Fibroblast of pulmonary artery (primary cell): Measurements from ENCODE around the gene AURKB.

Source experiments
- DNase-seq: peaks from one replicate; pipeline ENCODE4 v3.0.0-alpha.2; 2010; ENCODE audit warnings: low read depth
- H3K4me3 ChIP-seq: replicated peaks from 2 replicates; pipeline ENCODE4 v1.5.1; 2011; ENCODE audit warnings: low read depth, mild to moderate bottlenecking, control low read depth, low read length, moderate library complexity
- TF ChIP-seq, protein P1 (sequence below): IDR thresholded peaks from 2 replicates; pipeline ENCODE4 v1.5.1; 2011; ENCODE audit warnings: mild to moderate bottlenecking, control low read depth, low read length, inconsistent platforms; ENCODE audit errors: missing control alignments

Gene AURKB

DNA sequence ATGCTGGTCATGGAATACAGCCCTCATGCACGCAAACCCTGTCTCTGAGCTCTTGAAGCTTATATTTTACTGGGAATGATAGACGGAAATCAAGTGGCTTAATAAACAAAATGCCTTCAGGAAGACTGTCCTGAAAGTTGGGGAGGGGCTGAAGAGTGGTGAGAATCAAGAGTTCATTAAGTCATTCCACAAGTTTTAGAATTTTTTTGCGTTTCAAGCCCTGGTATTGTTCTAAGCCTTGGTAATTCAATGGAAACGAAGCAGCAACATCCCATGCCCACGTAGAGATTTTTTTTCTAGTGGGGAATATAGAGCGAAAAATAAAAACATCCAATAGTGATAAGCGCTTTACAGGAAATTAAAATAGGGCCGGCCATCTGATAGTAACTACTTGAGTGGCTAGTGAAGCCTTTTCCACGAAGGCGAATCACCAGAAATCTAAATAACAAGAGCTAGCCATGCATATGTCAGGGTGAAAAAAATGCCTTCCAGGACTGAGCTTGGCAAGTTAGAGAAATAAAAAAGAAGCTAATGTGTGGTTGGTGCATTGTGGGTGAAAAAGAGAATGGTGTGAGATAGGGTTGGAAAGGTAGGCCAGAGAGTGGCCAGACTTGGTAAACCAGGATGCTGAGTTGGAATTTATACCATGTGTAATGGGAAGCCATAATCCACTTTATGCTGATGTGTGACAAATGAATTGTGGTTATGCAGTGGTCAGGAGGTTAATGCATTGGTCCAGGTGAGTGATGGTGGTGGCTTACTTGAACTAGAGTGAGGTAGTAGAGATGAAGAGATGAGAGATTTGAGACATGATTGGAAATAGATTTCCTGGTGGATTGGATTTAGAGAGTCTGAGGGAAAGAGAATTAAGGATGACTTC, 39.5 kb upstream of the AURKB start:
- TF ChIP-seq, protein P1, sequence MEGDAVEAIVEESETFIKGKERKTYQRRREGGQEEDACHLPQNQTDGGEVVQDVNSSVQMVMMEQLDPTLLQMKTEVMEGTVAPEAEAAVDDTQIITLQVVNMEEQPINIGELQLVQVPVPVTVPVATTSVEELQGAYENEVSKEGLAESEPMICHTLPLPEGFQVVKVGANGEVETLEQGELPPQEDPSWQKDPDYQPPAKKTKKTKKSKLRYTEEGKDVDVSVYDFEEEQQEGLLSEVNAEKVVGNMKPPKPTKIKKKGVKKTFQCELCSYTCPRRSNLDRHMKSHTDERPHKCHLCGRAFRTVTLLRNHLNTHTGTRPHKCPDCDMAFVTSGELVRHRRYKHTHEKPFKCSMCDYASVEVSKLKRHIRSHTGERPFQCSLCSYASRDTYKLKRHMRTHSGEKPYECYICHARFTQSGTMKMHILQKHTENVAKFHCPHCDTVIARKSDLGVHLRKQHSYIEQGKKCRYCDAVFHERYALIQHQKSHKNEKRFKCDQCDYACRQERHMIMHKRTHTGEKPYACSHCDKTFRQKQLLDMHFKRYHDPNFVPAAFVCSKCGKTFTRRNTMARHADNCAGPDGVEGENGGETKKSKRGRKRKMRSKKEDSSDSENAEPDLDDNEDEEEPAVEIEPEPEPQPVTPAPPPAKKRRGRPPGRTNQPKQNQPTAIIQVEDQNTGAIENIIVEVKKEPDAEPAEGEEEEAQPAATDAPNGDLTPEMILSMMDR = no peak
- no peak for DNase-seq
- peak overlapping the region; percentile 83 for H3K4me3 ChIP-seq

DNA sequence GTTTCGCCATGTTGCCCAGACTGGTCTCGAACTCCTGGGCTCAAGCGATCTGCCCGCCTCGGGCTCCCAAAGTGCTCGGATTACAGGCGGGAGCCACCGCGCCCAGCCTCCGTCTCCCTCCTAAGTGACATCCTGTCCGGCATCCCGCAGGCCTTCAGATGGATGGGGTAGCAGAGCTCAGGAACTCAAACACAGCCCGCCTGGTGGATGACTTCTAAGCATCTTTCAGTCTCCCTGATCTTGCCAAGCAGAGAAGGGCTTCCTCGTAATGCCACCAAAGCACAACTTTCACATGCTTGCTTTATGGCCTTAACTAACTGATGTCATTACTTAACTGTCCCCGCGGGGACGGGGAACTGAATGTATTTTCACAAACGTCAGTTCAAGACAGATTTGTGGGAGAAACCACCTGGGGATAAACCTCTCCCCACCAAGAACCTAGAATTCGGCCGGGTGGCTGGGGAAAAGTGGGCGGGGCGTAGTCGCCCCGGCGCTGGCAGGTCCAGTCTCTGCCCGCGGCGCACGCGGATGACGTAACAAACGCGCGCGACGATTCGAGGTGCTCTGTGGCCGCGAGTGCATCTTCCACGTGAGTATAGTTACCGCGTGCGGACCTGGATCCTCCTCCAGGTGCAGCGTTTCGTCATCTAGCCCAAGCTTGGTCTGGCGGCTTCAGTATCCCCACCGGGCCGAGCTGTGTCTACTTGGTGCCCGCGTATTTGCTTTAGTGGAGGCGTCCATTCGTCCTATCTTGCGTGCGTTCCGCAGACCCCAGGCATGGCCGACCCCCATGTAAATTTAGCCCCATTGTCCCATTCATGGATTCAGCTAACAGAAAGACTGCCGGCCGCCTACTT, 38.6 kb upstream of the AURKB start, which contains the start of gene PFAS:
TSS of gene PFAS (plus strand) at position 539 of the 857 bp plus-strand sequence. CDS start 4,649 bp downstream, outside the sequence.
- H3K4me3 ChIP-seq = peak within 1 kb of the TSS; percentile 83
- DNase-seq = peak; percentile 91
- TF ChIP-seq, protein P1 = no peak

DNA sequence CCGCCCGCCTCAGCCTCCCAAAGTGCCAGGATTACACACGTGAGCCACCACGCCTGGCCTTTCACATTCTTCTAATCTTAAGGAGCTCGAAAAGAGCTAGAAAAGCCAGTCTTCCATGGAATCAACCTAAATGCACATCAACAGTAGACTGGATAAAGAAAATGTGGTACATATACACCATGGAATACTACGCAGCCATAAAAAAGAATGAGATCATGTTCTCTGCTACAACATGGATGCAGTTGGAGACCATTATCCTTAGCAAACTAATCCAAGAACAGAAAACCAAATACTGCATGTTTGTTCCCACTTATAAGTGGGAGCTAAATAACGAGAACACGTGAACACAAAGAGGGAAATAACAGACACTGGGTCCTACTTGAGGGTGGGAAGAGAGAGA, 34.4 kb upstream of the AURKB start:
- TF ChIP-seq, protein P1 = no peak
- DNase-seq = no peak
- no peak overlapping the region for H3K4me3 ChIP-seq

DNA sequence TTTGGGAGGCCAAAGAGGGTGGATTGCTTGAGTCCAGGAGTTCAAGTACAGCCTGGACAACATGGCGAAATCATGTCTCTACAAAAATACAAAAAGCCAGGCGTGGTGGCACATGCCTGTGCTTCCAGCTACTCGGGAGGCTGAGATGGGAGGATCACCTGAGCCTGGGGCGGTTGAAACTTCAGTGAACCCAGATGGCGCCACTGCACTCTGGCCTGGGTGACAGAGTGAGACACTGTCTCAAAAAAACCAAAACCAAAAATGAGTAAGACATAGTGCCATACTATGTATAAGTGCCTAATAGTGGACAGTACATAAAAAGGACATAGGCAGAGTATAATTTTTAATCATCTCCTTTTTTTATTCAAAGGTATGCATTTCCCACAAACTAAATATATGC, 33.5 kb upstream of the AURKB start:
- DNase-seq = no peak
- TF ChIP-seq, protein P1 = no peak

DNA sequence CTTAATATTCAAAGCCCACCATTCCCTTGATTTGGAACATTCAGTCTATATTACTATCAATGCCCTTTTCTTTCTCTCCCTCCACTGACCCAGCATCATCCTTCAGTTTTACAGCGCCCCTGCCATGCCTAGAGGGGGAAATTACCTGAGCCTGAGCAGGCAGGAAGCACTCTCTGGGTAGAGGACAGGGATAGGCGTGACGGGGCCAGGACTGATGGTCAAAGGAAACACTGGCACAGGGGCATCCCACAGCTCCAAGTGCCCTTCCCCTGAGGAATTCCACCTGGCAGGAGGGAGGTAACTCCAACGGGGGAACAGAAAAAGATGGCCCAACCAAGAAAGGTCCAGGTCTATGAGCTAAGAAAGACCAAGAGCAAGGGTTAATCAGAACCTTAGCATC, 27.5 kb upstream of the AURKB start:
- H3K4me3 ChIP-seq = no peak overlapping the region
- TF ChIP-seq, protein P1 = no peak
- DNase-seq = no peak

More for the DNA sequence above, 33.5 kb upstream of the AURKB start:
- no peak overlapping the region for H3K4me3 ChIP-seq

DNA sequence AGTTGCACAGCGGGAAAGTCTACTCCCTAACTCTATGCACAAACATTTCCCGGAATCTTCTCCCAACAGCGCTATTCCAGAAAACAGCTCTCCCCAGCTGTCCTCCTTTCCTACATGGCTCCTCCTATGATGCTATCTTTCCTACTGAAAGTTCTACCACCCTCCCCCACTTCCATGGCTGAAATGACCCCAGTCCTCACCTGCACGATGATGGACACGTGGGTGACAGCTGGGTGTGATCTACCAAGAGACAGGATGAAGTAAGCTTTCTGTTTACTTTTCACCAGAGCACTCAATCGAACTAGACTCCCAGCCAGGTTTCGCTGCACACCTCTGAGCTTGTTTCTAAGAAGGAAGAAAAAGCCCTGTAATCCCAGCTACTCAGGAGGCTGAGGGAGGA, 26.8 kb upstream of the AURKB start:
- no peak for DNase-seq
- TF ChIP-seq, protein P1 = no peak
- no peak overlapping the region for H3K4me3 ChIP-seq
